Ovary (tissue), 9 donors: ENCODE data around the gene ADNP2. TPM values are rescaled to one million over a fixed set of nuclear protein-coding genes. Genes with fewer than 3 reads are reported as not detected.
A peak's percentile ranks its signal among the peaks of the same experiment; 100 is the strongest.

Experiments
- DNase-seq, 5 donors: peaks; one replicate each; pipeline ENCODE4 v3.0.0-alpha.2; 2019 to 2020
- H3K27ac ChIP-seq, 2 donors: fragments of 200-600 bp; one replicate each; pipeline versions ENCODE4 v1.5.1 to v1.8.0; 2019 to 2022
- H3K27me3 ChIP-seq: fragments of 200-600 bp; one replicate; pipeline ENCODE4 v1.8.0; 2022
- H3K36me3 ChIP-seq: fragments of 200-600 bp; sonication (generic); one replicate; pipeline ENCODE4 v1.5.1; 2019
- H3K4me1 ChIP-seq: one replicate; pipeline ENCODE4 v1.8.1; 2013; ENCODE audit warnings: mild to moderate bottlenecking, moderate library complexity; ENCODE audit not compliant: insufficient read depth
- H3K4me3 ChIP-seq: fragments of 200-600 bp; sonication (generic); one replicate; pipeline ENCODE4 v1.5.1; 2017
- H3K9me3 ChIP-seq, 2 donors: fragments of 200-600 bp in 1 of 2; sonication (generic) in 1 of 2; one replicate each; pipeline versions ENCODE4 v1.5.1 to v1.8.1; 2013 to 2019; ENCODE audit warnings: mild to moderate bottlenecking in 1 of 2, moderate library complexity in 1 of 2
- EP300 ChIP-seq: sonication (generic); formaldehyde crosslinking; IDR thresholded peaks from one replicate; pipeline ENCODE4 v1.6.1; 2017; ENCODE audit warnings: antibody characterized with exemption
- POLR2A ChIP-seq: fragments of 450-650 bp; IDR thresholded peaks from one replicate; pipeline ENCODE4 v1.6.1; 2017; ENCODE audit warnings: antibody characterized with exemption, mild to moderate bottlenecking, moderate library complexity
- WGBS, 3 donors: extraction: QIAGEN DNeasy Blood & Tissue Kit in 1 of 3; methylation state at CpG; one replicate each; pipeline versions ENCODE4 v1.1.5 to v1.1.7; 2013 to 2017; 5-methylcytosine and 5-hydroxymethylcytosine counted together
- intact Hi-C, 4 donors: fragments of 100-400 bp; cut with DNase I; formaldehyde crosslinking; loops; one replicate each; pipeline versions ENCODE4 v1.11.0 to v1.15.1; 2022 to 2023
- polyA plus RNA-seq, 2 donors: library from polyadenylated mRNA; stranded (reverse); fragments of 200-250 nt in 1 of 2; fragments of 350-450 nt in 1 of 2; fragmentation: Illumina TruSeq in 1 of 2; extraction: RNeasy Lipid Tissue Mini Kit (QIAGEN cat#74804) in 1 of 2; gene quantifications; one replicate each; pipeline ENCODE4 v1.2.3, GENCODE V29; 2013 to 2014
- total RNA-seq, 7 donors: library from RNA; depleted of rRNA in 2 of 7; stranded (reverse); fragments of >200 nt in 2 of 7; fragmentation: NEBNext Ultra II Directional in 3 of 7; extraction: Animal tissue kit (Norgen Biotek cat#: 25700) in 3 of 7; gene quantifications; one replicate each; pipeline versions ENCODE4 v1.1.0 to v1.2.4, GENCODE V29; 2016 to 2023
- TF ChIP-seq, protein P1 (sequence below), 3 donors: fragments of 450-650 bp in 2 of 3; fragments of 200-600 bp in 1 of 3; IDR thresholded peaks; one replicate each; pipeline versions ENCODE4 v1.5.1 to v1.8.0; 2016 to 2022; ENCODE audit warnings: antibody characterized with exemption in 3 of 3, mild to moderate bottlenecking in 1 of 3
- donor health status: DM: no; HTN: no; CAD: no; lungs with moderate emphysema.
- donor health status: DM: no; HTN: no; CAD: no.
- donor health status: Bipolar disorder and iron deficiency.
- donor health status: DM: yes; HTN: yes; CAD: no.
- donor health status: DM: no; HTN: no; CAD: no.
- donor health status: DM: yes; HTN: yes; CAD: no.

ADNP2 gene
- total and polyA plus RNA-seq, 9 donors: 6.7 to 24.6 (median 16.7) TPM

DNA sequence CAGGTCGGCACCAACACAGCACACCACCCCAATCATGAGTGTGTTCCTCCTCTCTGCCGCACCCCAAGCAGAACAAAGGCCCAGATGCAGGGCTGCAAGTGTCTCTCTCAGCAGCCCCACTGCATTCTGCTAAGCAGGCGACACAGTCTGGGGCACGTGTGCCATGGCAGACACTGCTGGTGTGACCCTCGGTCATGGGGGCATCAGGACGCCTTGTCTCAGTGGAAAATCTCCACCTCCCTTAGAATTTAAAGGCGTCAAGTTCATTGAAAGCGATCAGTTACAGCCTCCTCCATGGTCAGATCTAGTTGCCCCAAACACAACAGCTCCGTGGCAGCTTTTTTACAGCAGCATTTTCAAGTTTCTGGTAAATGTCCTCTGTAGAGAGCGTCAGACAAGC lies 57.2 kb downstream of the ADNP2 start:
- no peaks in the 10 kb centered on the region for H3K36me3 ChIP-seq
- DNase-seq: no peak
- no peak overlapping the region for H3K4me3 ChIP-seq
- TF ChIP-seq POLR2A (no peak), EP300 (no peak)
- TF ChIP-seq, protein P1, sequence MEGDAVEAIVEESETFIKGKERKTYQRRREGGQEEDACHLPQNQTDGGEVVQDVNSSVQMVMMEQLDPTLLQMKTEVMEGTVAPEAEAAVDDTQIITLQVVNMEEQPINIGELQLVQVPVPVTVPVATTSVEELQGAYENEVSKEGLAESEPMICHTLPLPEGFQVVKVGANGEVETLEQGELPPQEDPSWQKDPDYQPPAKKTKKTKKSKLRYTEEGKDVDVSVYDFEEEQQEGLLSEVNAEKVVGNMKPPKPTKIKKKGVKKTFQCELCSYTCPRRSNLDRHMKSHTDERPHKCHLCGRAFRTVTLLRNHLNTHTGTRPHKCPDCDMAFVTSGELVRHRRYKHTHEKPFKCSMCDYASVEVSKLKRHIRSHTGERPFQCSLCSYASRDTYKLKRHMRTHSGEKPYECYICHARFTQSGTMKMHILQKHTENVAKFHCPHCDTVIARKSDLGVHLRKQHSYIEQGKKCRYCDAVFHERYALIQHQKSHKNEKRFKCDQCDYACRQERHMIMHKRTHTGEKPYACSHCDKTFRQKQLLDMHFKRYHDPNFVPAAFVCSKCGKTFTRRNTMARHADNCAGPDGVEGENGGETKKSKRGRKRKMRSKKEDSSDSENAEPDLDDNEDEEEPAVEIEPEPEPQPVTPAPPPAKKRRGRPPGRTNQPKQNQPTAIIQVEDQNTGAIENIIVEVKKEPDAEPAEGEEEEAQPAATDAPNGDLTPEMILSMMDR (IDR thresholded peaks at IDR 0.05): no peak
- H3K27ac ChIP-seq: no peak overlapping the region
- 89 to 94% (median 93%) methylated on average over 10 of the region's 10 CpGs for WGBS, 3 donors
- H3K27me3 ChIP-seq: no peaks in the 10 kb centered on the region
- intact Hi-C loops: no loop called here
- peaks cover 3% of the 10 kb centered on the region for H3K4me1 ChIP-seq
- no peaks in the 10 kb centered on the region for H3K9me3 ChIP-seq

DNA sequence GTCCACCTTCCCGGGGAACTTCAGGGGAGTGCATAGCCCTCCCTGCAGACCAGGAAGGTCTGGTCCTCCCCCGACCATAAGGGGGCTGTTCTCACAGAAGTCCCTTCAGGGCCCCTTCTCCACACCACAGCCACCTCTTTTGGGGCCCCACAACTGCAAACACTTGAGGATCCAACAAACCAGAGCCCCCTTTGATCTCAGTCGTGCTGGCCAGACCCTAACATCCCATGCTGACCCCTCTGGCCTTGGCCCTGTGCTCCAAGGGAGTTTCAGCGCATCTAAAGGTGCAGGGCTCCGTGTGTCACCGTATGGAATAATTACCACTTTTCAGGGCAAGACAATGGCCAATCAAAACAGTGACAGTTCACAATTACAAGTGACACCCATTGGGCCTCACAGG lies 57.7 kb downstream of the ADNP2 start:
- Histone ChIP-seq H3K4me3 (no peak overlapping the region), H3K36me3 (no peaks in the 10 kb centered on the region), H3K9me3 (no peaks in the 10 kb centered on the region), H3K4me1 (peaks cover 5% of the 10 kb centered on the region), H3K27ac (no peak overlapping the region), H3K27me3 (no peaks in the 10 kb centered on the region)
- intact Hi-C loops: no loop called here
- 75 to 78% (median 76%) methylated on average over 6 of the region's 6 CpGs for WGBS, 3 donors
- TF ChIP-seq POLR2A (no peak), EP300 (no peak)
- TF ChIP-seq, protein P1 (IDR thresholded peaks at IDR 0.05): no peak
- DNase-seq: peak in 1 of 5 donors; percentile 9

DNA sequence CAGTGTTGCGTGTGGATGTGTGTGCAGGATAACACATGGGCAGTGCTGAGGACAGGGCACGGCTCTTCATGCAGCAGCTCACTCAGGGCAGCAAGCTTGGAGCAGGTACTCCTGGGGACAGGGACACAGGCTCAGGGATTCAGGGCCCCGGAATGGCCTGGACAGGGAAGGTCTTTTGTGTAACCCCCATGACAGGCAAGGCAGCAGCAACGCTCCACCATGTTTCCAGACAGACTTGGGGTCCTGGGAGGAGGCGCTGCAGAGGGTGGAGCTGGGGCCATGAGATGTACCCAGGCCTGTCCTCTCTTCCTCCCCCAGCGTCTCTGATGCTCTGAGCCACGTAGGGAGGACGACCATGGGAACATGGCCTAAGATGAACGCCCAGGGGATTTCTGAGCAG lies 58.3 kb downstream of the ADNP2 start:
- intact Hi-C loops: no loop called here
- no peaks in the 10 kb centered on the region for H3K36me3 ChIP-seq
- peaks cover 5% of the 10 kb centered on the region for H3K4me1 ChIP-seq
- H3K27me3 ChIP-seq: no peaks in the 10 kb centered on the region
- H3K27ac ChIP-seq: no peak overlapping the region
- H3K9me3 ChIP-seq: no peaks in the 10 kb centered on the region
- TF ChIP-seq, protein P1 (IDR thresholded peaks at IDR 0.05): no peak
- TF ChIP-seq POLR2A (no peak), EP300 (no peak)
- peak in 2 of 5 donors; percentile 12 to 23 for DNase-seq
- no peak overlapping the region for H3K4me3 ChIP-seq
- WGBS, 3 donors: 87 to 92% (median 88%) methylated on average over 9 of the region's 9 CpGs

DNA sequence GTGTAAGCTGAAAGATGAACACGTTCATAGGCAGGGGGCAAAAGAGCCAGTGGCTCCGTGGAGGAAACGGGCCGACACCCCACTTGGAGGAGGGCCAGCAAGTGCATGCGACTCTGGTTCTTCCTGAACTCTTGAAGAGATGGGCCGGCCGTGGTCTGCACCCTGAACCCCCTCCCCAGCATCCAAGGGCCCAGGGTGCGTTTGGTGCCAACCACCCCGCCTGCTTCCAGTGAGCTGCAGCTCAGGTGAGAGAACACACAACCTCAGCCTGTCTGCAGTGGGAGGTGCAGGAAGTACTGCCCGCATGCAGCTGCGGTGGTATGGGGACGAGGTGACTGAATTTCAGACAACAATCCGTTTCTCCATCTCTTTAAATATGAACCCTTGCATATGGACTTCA lies 58.9 kb downstream of the ADNP2 start:
- peaks cover 5% of the 10 kb centered on the region for H3K4me1 ChIP-seq
- no peaks in the 10 kb centered on the region for H3K27me3 ChIP-seq
- WGBS, 3 donors: 78 to 81% (median 78%) methylated on average over 13 of the region's 13 CpGs
- no peaks in the 10 kb centered on the region for H3K9me3 ChIP-seq
- H3K27ac ChIP-seq: no peak overlapping the region
- peak in 2 of 5 donors; percentile 22 to 33 for DNase-seq
- no peaks in the 10 kb centered on the region for H3K36me3 ChIP-seq
- intact Hi-C loops: no loop called here
- TF ChIP-seq EP300 (no peak), POLR2A (no peak)
- TF ChIP-seq, protein P1 (IDR thresholded peaks at IDR 0.05): no peak
- H3K4me3 ChIP-seq: no peak overlapping the region
